ENCODE data around the gene SLC22A1. TPM values are rescaled to one million over a fixed set of nuclear protein-coding genes. Genes with fewer than 3 reads are reported as not detected.

SLC22A1 gene
- total RNA-seq, 2 donors from 2014 or later, result 0.26 to 0.33 TPM

DNA sequence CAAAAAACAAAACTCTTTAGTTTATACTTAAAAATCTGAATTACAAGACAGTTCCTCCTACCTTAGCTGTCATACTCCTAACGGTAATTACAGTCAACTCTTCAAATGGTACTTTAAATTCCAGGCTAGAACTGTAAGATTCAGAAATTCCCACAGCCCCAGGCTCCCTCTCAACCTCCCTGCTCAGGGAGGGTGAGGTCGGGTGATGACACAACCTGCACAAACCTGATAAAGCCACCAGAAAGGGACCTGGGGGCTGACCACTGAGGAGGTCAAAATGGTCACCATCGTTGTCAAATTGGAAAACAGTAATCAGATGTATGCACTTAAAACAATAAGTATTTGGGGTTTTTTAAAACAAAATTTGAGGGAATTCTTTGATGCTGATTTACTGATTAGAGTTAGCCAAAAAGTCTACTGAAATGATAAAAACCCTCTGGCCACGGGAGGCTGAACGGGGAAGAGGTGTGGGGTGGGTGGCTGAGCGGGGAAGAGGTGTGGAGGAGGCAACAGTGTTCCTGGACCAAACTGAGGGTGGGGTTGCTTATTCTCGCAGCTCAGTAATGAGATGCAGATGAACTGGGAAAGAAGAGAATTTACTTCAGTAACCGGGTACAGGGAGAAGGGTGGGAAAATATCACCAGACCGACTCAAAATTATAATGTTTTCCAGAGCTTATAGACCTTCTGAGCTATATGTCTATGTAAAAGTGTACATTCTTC is 52.4 kb downstream of the SLC22A1 start:
- Histone ChIP-seq H3K9me3 (no peaks in the 10 kb centered on the region), H3K27me3 (no peaks in the 10 kb centered on the region), H3K36me3 (replicated peaks in 1 of 2; ENCODE audit: insufficient read depth in 1 of 2, low read depth in 2 of 2) (no peaks in the 10 kb centered on the region), H3K4me1 (no peaks in the 10 kb centered on the region), H3K4me3 (no peak overlapping the region), H3K27ac (no peak overlapping the region)
- ATAC-seq, result no peak
- 51 to 55% methylated on average over 9 of the region's 9 CpGs for WGBS, 2 donors
- no peak for TF ChIP-seq POLR2A (IDR thresholded peaks at IDR 0.05)
- TF ChIP-seq, protein P1, sequence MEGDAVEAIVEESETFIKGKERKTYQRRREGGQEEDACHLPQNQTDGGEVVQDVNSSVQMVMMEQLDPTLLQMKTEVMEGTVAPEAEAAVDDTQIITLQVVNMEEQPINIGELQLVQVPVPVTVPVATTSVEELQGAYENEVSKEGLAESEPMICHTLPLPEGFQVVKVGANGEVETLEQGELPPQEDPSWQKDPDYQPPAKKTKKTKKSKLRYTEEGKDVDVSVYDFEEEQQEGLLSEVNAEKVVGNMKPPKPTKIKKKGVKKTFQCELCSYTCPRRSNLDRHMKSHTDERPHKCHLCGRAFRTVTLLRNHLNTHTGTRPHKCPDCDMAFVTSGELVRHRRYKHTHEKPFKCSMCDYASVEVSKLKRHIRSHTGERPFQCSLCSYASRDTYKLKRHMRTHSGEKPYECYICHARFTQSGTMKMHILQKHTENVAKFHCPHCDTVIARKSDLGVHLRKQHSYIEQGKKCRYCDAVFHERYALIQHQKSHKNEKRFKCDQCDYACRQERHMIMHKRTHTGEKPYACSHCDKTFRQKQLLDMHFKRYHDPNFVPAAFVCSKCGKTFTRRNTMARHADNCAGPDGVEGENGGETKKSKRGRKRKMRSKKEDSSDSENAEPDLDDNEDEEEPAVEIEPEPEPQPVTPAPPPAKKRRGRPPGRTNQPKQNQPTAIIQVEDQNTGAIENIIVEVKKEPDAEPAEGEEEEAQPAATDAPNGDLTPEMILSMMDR (IDR thresholded peaks at IDR 0.05), result no peak
- intact Hi-C loops (cut with DNase I), result no loop called here
- DNase-seq, result no peak

DNA sequence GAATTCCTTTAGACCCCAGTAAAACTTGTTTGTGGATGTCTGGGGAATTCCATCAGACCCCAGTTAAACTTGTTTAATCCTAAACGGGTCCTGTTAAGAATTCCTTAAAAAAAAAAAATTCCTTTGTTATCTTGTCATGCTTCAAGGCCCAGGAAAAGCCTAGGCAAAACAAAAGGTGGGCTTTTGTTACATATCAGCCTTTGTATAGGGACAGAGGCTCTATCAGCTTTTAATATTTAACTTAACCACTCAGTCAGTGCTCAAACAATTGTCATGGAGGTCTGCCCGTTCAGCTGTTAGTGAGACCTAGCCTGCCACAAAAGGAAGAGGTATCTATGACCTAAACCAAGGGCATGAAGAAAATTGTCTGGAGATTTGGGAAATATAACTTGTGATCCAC is 53.1 kb downstream of the SLC22A1 start:
- Histone ChIP-seq H3K4me3 (no peak overlapping the region), H3K9me3 (no peaks in the 10 kb centered on the region), H3K4me1 (no peaks in the 10 kb centered on the region), H3K27ac (no peak overlapping the region), H3K36me3 (replicated peaks in 1 of 2; ENCODE audit: insufficient read depth in 1 of 2, low read depth in 2 of 2) (no peaks in the 10 kb centered on the region), H3K27me3 (no peaks in the 10 kb centered on the region)
- intact Hi-C loops (cut with DNase I), result no loop called here
- WGBS, 2 donors, result 26 to 28% methylated on average over 2 of the region's 2 CpGs
- no peak for ATAC-seq
- DNase-seq, result no peak
- TF ChIP-seq, protein P1 (IDR thresholded peaks at IDR 0.05), result no peak
- no peak for TF ChIP-seq POLR2A (IDR thresholded peaks at IDR 0.05)

DNA sequence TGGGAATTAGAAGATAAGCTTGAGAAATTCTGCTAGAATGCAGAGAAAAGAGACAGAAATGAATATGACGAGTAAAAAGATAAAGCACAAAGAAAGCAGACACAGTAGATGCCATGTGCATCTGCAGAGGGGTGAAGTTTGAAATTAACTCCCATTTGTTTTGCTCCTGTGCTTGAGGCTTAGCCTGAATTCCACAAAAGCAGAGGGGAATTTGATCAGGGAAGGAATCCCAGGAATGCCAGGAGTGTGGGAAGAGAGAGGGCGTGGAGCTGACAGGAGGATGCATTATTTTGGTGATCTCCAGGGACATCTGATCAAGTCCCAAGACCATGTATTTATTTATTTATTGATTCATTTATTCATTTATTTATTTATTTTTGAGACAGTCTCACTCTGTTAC is 55.6 kb downstream of the SLC22A1 start:
- ATAC-seq, result no peak
- no peaks in the 10 kb centered on the region for H3K27me3 ChIP-seq
- WGBS, 2 donors, result 43 to 50% methylated on average over 2 of the region's 2 CpGs
- no peak overlapping the region for H3K4me3 ChIP-seq
- TF ChIP-seq POLR2A (IDR thresholded peaks at IDR 0.05), result no peak
- TF ChIP-seq, protein P1 (IDR thresholded peaks at IDR 0.05), result no peak
- no peaks in the 10 kb centered on the region for H3K9me3 ChIP-seq
- no peak for DNase-seq
- no peaks in the 10 kb centered on the region for H3K4me1 ChIP-seq
- H3K27ac ChIP-seq, result no peak overlapping the region
- H3K36me3 ChIP-seq (replicated peaks in 1 of 2; ENCODE audit: insufficient read depth in 1 of 2, low read depth in 2 of 2), result no peaks in the 10 kb centered on the region
- intact Hi-C loops (cut with DNase I), result no loop called here

DNA sequence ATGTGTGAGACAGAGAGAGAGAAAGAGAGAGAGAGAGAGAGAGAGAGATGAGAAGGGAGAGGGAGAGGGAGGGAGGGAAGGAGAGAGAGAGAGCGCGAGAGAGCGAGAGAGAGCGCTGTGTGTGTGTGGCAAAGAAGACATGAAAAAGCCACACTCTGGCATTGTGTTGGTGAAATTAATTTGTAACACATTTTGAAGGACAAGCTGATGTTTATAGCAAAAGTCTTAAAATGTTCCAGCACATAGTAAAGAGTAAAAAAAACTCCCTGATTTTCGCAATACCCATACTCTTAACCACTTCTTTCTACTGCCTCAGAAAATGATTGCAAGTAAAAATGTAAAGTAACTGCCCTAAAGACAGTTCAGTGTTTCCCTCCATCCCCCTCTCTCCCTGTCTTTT is 56.7 kb downstream of the SLC22A1 start:
- TF ChIP-seq, protein P1 (IDR thresholded peaks at IDR 0.05), result no peak
- TF ChIP-seq POLR2A (IDR thresholded peaks at IDR 0.05), result no peak
- 47 to 59% methylated on average over 5 of the region's 5 CpGs for WGBS, 2 donors
- Histone ChIP-seq H3K27me3 (no peaks in the 10 kb centered on the region), H3K4me3 (no peak overlapping the region), H3K9me3 (no peaks in the 10 kb centered on the region), H3K4me1 (no peaks in the 10 kb centered on the region), H3K27ac (no peak overlapping the region), H3K36me3 (replicated peaks in 1 of 2; ENCODE audit: insufficient read depth in 1 of 2, low read depth in 2 of 2) (no peaks in the 10 kb centered on the region)
- ATAC-seq, result no peak
- intact Hi-C loops (cut with DNase I), result no loop called here
- DNase-seq, result no peak

DNA sequence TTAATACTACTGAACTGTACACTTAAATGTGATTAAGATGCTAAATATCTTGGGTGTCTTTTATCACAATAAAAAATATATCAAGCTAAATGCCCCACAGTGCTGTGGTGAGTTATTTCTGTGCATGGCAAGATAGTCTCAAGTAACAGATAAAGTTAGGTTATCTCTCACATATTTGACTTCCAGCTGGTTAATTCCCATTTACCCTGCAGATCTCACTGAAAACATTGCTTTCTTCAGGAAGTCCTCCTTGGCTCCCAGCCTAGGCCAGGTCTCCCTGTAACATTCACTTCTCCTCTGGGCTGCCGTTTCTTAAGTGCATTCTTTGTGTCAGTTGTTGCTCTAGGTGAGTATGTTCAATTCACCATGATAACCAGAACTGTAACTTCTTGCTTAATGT is 59.1 kb downstream of the SLC22A1 start:
- ATAC-seq (no peak), DNase-seq (no peak)
- intact Hi-C loops (cut with DNase I), result no loop called here
- Histone ChIP-seq H3K4me1 (no peaks in the 10 kb centered on the region), H3K9me3 (no peaks in the 10 kb centered on the region), H3K36me3 (replicated peaks in 1 of 2; ENCODE audit: insufficient read depth in 1 of 2, low read depth in 2 of 2) (no peaks in the 10 kb centered on the region), H3K27ac (no peak overlapping the region), H3K27me3 (no peaks in the 10 kb centered on the region), H3K4me3 (no peak overlapping the region)
- TF ChIP-seq POLR2A (IDR thresholded peaks at IDR 0.05), result no peak
- WGBS, 2 donors, result 27 to 33% methylated on average over 1 of the region's 1 CpG
